Lower leg skin (tissue), 4 donors: Measurements from ENCODE around the gene TBC1D10A. TPM values are rescaled to one million over a fixed set of nuclear protein-coding genes. Genes with fewer than 3 reads are reported as not detected.

Experiments
- DNase-seq, 2 donors: peaks; one replicate each; pipeline ENCODE4 v3.0.0-alpha.2; 2019; ENCODE audit warnings: low spot score in 2 of 2
- H3K4me3 ChIP-seq: fragments of 200-600 bp; sonication (generic); 2 replicates; pipeline ENCODE4 v1.5.1; 2017; ENCODE audit warnings: mild to moderate bottlenecking, low read depth; ENCODE audit not compliant: poor library complexity, severe bottlenecking
- POLR2A ChIP-seq, 2 donors: fragments of 450-650 bp; IDR thresholded peaks; one replicate each; pipeline ENCODE4 v1.6.1; 2016 to 2017; ENCODE audit warnings: antibody characterized with exemption in 2 of 2, mild to moderate bottlenecking in 1 of 2, moderate library complexity in 1 of 2
- WGBS, 2 donors: methylation state at CpG; one replicate each; pipeline ENCODE4 v1.1.5; 2018; 5-methylcytosine and 5-hydroxymethylcytosine counted together
- intact Hi-C: fragments of 100-400 bp; cut with DNase I; formaldehyde crosslinking; loops from one replicate; pipeline ENCODE4 v1.15.0; 2023; ENCODE audit warnings: low total_unique reads
- total RNA-seq, 4 donors: library from RNA; depleted of rRNA; stranded (reverse); fragments of >200 nt; gene quantifications; one replicate each; pipeline ENCODE4 v1.1.0, GENCODE V29; 2016
- TF ChIP-seq, protein P1 (sequence below), 3 donors: fragments of 450-650 bp; IDR thresholded peaks; one replicate each; pipeline ENCODE4 v1.5.1; 2016; ENCODE audit warnings: antibody characterized with exemption in 3 of 3, mild to moderate bottlenecking in 3 of 3, moderate library complexity in 2 of 3

The TBC1D10A gene
- total RNA-seq, 4 donors from 2014 or later = 64.8 to 80.1 (median 74.2) TPM

DNA sequence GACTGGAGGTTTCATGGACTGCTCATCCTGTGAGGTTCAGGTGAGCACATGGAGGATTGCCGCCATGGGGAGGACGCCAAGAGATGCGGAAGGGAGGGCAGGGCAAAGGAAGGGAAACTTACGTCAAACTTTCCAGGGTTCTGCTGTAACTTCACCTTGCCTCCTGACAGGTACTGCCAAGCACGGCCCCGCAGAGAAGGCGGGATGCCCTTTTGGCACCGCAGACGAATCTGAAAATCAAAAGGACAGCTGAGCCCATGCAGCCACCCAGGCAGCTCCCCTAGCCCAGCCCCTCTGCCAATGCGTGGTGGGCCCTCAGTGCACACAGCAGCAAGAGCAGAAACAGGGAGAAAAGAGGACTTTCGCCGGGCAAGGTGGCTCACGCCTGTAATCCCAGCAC, 27.4 kb downstream of the TBC1D10A start:
- WGBS, 2 donors = 80 to 82% methylated on average over 13 of the region's 13 CpGs
- TF ChIP-seq POLR2A (IDR thresholded peaks at IDR 0.05) = no peak
- TF ChIP-seq, protein P1, sequence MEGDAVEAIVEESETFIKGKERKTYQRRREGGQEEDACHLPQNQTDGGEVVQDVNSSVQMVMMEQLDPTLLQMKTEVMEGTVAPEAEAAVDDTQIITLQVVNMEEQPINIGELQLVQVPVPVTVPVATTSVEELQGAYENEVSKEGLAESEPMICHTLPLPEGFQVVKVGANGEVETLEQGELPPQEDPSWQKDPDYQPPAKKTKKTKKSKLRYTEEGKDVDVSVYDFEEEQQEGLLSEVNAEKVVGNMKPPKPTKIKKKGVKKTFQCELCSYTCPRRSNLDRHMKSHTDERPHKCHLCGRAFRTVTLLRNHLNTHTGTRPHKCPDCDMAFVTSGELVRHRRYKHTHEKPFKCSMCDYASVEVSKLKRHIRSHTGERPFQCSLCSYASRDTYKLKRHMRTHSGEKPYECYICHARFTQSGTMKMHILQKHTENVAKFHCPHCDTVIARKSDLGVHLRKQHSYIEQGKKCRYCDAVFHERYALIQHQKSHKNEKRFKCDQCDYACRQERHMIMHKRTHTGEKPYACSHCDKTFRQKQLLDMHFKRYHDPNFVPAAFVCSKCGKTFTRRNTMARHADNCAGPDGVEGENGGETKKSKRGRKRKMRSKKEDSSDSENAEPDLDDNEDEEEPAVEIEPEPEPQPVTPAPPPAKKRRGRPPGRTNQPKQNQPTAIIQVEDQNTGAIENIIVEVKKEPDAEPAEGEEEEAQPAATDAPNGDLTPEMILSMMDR (IDR thresholded peaks at IDR 0.05) = no peak
- no peak for DNase-seq
- intact Hi-C loops = no loop called here
- H3K4me3 ChIP-seq = no peak overlapping the region

DNA sequence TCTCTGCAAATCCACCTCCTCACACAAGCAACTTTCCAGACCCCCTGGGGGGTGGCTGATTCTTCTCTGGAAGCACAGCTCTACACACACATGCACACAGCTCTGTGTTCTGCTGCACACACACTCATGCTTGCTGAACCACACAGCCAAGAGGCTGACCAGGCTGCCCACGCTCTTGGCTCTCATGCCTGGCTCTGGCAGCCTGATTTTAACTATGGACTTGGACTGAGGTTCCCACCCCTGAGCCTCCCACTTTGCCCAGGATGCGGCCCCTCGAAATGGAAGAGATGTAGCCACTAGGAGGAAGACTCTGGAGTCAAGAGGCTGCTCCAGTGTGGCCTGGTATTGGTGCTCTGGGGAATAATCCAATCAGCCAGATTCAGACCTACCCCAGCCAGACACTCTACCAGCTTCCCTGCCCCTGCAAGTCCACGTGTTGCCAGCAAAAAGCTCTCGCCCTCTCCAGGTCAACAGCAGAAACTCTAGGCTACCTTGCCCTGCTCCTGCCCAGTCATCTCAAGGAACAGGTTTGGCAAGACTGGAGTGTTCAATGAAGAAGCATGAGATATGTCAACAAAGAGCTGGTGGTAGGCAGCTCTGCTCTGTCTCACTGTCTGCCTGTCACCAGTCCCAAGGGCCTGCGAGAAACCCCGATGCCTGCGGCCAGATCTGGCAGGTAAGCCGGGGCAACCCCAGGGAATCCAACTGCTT, 28.6 kb downstream of the TBC1D10A start:
- H3K4me3 ChIP-seq = no peak overlapping the region
- DNase-seq = no peak
- intact Hi-C loops = no loop called here
- 63 to 69% methylated on average over 9 of the region's 9 CpGs for whole genome bisulfite sequencing, 2 donors
- TF ChIP-seq, protein P1 (IDR thresholded peaks at IDR 0.05) = no peak
- no peak for TF ChIP-seq POLR2A (IDR thresholded peaks at IDR 0.05)

DNA sequence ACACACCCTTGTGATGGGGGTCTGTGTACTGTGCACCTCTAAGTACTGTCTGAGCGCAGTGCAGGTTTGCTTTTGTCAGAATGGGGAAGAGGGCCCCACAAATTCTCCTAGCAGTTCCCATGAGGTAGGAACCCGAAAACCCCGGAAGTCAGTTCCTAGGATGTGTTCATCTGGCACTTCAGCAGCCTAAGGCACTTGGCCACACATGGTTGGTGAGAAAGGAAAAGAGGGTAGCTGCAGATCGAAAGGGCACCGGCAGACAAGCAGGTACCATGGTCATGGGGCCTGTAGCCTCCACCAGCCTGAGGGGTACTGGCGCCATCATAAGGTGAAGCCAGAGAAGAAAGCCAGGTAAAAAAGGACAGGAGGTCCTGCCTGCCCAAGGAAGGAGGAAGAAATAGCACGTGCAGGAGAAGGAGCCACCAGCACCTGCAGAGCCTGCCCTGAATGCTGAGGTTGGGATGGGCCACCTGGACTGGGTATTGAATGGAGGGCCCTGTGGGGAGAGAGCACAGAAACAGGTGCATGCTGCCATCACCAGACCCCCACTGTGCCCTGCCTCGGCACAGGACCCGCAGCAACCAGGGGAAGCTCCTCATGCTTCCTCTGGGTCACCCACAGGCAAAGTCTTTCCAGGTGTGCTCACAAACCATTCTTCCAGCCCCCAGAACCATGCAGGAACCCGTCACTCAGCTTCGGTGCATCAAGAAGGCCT, 29.3 kb downstream of the TBC1D10A start:
- intact Hi-C loops = no loop called here
- no peak for TF ChIP-seq POLR2A (IDR thresholded peaks at IDR 0.05)
- TF ChIP-seq, protein P1 (IDR thresholded peaks at IDR 0.05) = no peak
- 80 to 82% methylated on average over 11 of the region's 11 CpGs for WGBS, 2 donors
- no peak overlapping the region for H3K4me3 ChIP-seq
- no peak for DNase-seq

DNA sequence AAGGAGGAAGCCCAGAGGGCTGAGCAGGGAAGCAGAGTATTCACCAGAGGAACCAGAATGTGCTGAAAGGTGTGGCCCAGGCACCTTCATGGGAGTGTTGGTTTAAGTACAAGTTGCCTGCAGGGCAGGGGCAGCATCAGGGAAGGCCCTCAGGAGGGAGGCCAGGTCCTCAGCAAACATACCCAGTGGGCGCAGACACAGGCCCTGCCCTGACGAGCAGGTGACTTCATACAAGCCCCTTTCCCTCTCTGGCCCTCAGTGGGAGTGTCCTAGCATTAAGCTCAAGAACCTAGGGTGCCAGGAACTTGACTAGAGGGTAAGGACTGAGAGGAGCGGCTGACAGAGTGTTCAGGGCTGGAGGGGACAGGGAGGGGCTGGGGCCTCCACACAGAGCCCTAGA, 29.9 kb downstream of the TBC1D10A start:
- DNase-seq = no peak
- WGBS, 2 donors = 42 to 76% methylated on average over 3 of the region's 3 CpGs

DNA sequence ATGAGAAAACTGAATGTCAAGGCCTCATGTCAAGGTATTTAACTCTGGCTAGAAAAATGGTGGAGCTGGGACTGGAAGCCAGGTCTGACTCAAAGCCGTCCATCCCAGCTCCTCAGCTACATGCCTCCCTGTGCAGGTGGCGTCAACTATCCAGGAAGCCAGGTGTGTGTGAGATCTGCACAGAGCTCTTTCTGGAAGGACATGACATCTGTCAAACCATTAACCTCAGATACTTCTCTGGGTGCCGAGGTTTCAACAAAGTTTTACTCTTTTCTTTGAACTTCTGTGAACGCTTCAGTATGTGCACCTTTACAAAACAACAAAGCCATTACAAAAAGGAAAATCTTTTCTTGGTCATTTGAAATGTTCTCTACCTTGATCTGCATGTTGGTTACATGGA, 30.4 kb downstream of the TBC1D10A start:
- TF ChIP-seq, protein P1 (IDR thresholded peaks at IDR 0.05) = no peak
- no peak for TF ChIP-seq POLR2A (IDR thresholded peaks at IDR 0.05)
- H3K4me3 ChIP-seq = no peak overlapping the region
- DNase-seq = no peak
- intact Hi-C loops = no loop called here
- WGBS, 2 donors = 86 to 87% methylated on average over 4 of the region's 4 CpGs

More for the DNA sequence above, 29.9 kb downstream of the TBC1D10A start:
- H3K4me3 ChIP-seq = no peak overlapping the region
- TF ChIP-seq, protein P1 (IDR thresholded peaks at IDR 0.05) = no peak
- TF ChIP-seq POLR2A (IDR thresholded peaks at IDR 0.05) = no peak
- intact Hi-C loops = no loop called here
